D341Med (cell line): ENCODE measurements around the gene STEEP1.
"Not testable (repeated sequence)": the region's sequence is repeated elsewhere in the genome, so short reads cannot be mapped to it uniquely, and the experiment has no call there.

Source experiments
- DNase-seq: peaks from one replicate; pipeline ENCODE4 v3.0.0; 2012; ENCODE audit warnings: low spot score

The STEEP1 gene

DNA sequence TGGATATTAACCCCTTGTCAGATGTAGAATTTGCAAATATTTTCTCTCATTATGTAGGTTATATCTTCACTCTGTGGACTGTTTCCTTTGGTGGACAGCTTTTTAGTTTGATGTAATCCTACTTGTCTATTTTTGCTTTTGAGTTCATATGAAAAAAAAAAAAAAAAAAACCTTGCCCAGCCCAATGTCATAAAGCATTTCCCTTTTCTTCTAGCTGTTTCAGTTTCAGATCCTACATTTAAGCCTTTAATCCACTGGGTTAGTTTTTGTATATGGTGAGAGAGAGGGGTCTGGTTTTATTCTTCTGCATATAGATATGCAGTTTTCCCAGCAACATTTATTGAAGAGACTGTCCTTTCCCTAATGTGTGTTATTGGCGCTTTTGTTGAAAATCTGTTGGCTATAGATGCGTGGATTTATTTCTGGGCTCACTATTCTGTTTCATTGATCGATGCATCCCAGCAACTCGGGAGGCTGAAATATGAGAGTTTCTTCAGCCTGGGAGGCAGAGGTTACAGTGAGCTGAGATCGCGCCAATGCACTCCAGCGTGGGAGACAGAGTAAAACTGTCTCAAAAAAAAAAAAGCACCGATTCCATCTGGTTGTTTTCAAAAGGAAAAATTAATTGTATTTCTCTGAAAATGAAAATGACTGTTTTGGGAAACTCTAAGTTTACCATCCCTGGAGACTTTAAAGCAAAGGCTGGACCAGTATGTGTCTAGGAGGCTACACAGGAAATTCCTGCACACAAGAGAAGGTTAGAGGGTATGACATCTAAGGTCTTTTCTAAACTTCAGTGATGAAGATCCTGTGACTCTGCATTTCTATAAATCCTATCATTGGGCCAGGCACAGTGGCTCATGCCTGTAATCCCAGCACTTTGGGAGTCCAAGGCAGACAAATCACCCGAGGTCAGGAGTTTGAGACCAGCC is 35.6 kb downstream of the STEEP1 start:
- DNase-seq, result no peak

DNA sequence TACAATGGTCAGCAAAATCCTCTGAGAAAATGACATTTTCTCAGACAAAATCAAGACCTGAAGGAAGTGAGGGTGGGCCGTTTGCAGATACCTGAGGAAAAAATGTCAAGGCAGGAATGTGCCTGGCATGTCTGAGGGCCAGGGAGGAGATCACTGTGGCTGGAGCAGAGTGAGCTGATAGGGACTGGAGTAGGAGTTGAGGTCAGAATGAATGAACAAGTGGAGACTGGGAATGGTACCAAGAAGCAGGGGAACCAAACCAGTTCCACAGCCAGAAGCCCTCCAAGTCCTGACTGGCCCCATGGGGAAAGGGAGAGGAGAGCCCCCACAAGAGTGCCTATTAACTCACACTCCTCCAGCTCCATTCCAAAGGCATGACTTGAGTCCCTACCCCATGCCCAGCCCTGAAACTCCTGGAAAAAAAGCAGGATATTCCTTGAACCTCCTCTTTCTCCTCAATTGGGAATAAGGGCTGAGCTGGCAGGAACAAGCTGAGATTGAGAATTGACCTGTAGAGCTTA is 41.5 kb downstream of the STEEP1 start:
- DNase-seq, result no peak

DNA sequence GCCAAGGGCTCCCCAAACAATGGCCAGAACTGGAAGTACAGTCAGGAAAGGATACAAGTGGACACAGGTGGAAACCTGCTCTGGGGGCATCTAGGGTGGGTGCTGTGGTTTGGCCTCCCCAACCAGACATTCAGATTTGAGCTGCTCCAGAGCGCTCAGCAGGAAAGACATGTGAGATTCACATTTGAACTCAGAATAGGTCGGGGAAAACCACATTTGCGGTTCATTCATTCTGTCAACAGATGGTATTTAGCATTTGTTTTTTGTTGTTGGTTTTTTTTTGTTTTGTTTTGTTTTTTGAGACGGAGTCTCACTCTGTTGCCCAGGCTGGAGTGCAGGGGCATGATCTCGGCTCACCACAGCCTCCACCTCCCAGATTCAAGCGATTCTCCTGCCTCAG is 44.0 kb downstream of the STEEP1 start:
- DNase-seq, result no peak

DNA sequence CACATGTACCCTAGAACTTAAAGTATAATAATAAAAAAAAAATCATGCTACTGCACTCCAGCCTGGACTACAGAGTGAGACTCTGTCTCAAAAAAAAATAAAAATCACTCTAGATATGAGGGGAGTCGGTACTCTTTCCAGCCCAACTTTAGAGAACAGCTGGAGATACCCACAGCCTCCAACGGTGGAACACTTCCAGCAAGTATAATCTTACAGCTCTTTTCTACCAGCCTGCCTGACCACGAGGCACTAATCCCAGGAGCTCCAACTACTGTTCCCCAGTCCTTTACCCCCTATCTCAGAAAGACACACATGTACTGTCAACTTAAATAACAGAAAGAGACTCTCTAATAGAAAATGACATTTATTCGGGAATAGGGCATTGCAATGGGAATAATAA is 46.8 kb downstream of the STEEP1 start:
- DNase-seq, result no peak

DNA sequence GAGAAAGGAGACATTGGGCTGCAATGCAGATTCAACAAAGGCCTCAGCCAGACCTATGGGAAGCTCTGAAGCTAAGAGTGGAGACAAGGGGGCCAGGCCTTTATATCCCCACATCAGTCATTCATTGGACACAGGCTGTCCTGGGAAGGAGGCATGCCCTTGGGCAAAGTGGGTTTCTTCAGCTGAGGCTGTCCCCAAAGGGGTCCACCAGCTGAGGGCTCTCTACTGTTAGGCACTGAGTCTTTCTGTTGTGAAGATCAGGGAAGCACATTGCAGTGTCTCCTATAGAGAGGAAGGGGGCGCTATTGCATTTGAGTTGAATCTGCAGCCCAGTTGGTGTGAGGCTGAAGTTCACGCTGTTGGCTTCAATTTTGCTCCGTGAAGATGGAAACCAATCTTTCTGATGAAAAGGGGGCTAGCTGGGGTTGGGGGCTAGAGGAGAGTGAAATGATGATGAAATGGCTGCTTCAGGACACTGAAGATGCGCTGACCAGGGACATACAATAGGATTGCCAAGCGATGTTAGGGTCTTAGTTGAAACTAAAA is 49.0 kb downstream of the STEEP1 start:
- DNase-seq, result peak; percentile 73

DNA sequence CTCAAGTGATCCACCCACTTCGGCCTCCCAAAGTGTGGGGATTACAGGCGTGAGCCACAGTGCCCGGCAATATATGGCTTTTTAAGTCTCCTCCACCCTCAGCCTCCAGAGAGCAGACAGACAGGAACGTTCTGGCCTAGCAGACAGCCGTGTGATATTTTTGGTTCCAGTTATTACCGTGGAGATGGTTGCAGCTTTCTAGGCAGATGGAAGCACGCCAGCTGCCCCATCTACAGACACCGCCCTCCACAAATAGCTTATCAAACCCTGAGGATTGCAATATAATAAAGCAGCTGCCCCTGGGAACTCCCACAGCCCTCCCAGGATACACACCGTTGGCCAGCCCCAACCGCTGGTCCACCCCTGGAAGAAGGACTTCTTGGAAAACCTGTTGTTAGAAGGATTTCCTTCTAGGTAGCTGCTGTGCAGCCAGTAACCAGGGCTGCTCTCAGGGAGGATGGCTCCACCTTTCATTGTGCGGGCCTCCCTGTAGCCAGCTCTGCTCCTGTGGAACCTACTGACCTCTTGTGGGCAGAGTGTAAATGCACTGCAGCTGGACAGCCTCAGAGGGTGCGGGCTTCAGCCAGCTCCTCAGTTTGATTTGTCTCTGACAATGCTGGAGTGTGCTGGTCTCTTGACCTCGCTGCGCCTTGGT is 52.9 kb downstream of the STEEP1 start:
- DNase-seq, result peak; percentile 78

DNA sequence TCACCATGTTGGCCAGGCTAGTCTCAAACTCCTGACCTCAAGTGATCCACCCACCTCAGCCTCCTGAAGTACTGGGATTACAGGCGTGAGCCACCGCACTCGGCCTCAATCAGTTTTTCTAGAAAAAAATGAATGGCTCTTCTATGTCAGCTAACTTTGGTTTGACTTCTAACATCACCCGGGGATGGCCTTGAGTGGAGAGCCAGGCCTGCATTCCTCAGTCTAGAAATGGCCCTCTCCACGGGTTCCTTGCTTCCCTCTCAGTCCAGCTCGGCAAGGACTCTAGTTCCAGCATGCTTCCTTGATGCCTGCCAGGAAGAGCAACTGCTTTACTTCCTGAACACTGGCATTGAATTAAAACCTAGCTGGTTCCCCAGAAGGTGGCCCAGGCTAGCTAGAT is 58.0 kb downstream of the STEEP1 start:
- DNase-seq, result no peak

DNA sequence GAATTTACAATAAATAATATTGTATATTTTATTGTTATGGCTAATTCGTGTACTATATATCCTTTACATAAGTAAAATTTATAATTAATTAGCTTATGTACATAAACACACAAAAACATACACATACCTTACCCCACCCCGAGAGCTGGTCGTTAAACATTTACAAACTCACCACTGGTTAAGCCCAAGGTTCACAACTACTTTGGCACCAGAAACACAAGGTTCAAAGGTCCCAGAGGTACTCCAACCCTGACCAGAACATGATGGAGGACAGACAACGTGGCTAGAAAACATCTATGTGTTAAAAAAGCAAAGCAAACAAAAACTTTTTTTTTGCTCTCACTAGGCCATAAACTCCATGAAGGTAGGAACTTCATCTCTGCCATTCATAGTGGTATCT is 59.3 kb downstream of the STEEP1 start:
- no peak for DNase-seq

DNA sequence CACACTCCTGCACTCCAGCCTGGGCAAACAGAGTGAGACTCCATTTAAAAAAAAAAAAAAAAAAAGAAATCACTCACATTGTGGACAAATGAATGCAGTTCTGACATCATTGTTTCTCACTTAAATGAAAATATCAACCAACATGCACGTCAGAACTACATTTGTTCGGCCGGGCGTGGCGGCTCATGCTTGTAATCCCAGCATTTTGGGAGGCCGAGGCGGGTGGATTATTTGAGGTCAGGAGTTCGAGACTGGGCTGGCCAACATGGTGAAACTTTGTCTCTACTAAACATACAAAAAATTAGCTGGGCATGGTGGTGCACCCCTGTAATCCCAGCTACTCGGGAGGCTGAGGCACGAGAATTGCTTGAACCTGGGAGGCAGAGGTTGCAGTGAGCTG is 60.1 kb downstream of the STEEP1 start:
- not testable (repeated sequence) for DNase-seq

DNA sequence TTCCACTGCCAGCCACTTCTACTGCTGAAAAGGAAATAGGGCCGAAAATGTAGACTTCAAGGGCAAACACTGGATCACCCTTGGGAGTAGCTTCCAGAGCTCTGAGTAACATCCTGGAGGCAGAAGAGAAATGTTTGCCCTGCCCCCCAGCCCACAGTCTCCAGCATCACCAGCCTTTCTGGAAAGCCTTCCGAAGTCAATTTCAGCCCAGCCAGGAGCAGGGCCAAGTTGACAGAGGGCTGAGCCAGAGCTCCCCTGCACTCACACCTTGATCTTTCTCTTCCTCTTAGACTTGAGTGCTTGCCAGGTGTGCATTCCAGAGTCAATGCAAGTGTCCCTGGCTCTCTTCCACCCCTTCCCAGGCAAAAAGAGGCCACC is 61.7 kb downstream of the STEEP1 start:
- no peak for DNase-seq

DNA sequence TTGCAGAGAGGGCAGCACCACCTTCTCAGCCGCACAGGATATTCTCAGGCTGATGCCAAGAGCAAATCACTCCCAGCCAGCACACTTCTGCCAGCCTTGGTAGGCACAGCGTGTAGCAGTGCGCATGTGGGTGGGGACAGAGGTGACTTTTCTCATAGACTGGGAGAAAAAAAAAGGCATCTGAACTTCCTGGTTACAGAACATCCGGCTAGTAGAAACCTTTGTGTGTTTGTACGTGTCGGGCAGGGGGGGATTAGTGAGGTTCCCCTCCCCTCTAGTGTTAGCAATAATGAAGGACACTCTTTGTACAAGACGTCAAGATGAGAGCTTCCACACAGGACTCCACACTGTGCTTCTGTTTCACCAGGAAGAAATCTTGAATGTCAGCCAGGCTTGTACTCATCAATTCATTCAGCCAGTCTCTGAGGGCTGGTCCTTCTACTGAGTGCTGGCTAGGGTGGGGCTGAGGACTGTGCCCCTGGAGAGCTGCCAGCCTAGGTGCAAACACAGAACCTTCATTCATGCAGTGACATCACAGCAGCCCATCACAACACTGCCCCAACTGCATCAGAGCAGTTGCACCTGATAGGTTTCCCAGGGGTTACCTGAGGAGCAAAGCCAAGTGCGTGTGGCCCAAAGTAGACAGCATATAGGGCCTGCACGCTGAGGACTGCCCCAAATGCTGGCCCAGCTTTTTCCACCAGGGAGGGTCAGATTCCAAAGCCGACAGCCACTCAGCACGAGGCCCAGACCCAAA is 62.3 kb downstream of the STEEP1 start:
- DNase-seq, result no peak

DNA sequence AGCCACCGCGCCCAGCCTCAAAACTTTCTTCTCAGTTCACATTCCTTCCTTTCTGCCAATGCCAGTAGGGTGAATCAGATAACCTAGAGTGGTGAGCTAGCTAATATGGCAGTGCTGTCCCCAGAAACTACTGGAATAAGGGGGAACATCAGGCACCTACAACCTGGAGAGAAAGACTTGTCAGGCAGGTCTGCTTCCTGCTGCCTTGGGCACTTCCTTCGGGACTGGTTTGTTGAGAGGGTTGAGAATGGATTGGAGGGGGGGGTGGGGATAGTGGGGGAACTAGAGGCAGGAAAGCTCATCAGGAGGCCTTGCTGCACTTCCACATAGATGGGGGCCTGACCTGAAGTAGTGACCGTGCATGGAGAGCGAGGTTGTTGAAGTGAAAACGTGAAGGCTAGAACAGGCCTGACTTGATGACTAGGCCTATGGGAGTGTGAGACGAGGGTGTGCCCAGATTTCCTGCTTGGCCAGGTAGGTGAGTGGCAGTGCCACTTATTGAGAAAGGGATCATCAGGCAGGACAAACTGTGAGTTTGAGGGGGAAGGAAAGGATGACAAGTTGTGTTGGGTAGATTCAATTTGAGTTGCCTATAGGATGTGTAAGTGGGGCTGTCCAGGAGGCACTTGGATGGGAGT is 63.6 kb downstream of the STEEP1 start:
- no peak for DNase-seq

DNA sequence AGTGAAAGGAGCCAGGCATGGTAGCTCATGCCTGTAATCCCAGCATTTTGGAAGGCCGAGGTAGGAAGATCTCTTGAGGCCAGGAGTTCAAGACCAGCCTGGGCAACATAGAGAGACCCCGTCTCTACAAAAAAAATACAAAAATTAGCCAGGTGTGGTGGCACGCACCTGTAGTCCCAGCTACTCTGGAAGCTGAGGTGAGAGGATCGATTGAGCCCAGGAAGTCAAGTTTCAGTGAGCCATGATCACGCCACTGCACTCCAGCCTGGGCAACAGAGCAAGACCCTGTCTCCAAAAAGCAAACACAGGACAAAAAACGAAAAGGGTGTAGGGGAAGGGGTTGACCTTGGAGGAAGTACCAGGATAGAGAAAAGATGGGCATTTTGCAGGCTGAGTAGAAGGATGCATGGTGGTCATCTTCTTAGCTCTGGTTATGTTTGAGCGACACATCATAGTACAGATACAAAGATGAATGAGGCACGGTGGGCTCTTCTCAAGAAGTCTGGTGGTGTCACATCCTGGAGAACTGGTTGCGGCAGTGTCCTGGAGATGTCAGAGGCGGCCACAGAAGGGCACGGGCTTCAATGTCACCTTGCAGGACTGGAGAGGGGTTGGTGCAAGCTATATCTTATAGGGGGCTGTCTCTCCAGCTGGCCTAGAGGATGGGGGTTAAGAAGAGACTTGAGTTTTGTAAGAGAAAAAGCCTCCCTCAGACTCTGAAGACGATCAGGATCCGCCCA is 65.0 kb downstream of the STEEP1 start:
- DNase-seq, result no peak

DNA sequence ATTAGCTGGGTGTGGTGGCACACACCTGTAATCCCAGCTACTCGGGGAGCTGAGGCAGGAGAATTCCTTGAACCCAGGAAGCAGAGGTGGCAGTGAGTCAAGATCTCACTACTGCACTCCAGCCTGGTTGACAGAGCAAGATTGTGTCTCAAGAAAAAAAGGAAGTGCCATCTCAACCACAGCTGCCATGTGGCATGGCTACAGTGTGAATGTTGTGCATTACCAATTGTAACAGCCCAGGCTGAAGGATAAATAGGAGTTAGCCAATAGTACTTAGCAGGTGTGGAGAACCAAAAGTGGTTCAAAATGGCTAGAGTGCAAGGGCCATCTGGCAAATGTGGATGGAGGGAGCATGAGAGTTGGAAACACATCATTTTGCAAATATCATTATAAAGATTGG is 68.0 kb downstream of the STEEP1 start:
- DNase-seq, result no peak

DNA sequence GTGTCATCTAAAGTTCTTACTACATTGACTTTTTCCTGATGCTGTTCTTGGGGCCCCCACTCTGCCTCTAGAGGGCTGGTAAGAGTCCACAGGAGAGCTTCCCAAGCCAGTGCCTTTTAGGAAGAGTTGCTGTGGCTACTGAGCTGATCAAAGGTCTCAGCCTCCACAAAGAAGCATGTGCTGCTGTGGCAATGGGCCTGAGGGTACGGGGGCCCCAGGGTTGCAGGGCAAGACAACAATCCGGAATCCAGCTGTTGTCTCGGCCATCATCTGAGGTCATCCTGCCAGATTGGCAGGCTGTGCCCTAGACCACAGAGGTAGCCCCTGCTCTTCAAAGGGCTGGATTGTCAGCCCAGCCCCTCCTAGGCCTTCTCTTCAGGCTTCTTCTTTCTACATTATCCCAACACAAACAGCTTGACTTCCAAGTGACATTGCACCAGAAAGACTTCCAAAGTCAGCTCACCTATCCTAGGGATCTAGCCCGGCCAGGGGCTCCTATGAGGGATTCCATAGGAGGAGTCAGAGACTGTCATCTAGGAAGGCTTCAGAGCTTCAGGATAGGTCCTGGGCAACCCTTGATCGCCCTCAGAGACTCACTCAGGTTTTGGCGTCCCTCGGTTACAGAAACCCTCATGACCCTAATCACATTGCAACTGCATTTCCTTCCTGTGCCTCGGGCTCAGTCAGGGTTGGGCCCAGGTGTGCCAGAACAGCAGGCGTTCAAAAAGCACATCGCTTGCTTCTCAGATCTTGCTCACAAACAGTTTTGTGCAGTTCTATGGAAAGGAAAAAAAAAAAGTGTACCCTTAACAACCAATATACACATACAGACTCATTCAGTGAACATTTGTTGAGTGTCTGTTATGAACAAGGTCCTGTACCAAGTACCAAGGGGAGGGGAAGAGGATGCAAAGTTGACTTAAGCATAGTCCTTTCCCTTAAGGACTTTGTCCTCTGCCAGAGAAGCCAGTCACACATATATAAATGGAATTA is 69.2 kb downstream of the STEEP1 start:
- DNase-seq, result no peak

DNA sequence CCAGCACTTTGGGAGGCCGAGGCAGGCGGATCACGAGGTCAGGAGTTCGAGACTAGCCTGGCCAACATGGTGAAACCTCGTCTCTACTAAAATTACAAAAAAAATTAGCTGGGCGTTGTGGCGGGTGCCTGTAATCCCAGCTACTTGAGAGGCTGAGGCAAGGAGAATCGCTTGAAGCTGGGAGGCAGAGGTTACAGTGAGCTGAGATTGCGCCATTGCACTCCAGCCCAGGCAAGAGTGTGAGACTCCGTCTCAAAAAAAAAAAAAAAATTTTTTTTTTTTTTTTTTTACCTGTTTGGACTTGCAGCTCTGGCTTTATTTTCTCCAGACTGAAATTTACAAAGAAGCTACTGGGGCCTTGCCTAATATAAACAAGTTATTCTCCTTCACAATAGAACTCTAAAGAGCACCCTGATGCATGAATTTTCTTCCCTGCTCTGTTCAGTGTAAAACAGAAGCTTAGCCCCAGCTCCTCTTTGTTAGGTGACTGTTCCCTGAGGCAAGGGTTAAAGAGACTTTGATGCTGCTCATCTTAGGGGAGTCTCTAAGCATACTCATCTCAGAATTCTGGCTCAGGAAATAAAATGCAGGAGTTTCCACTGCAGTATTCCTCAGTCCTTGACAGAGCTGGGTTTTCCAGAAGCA is 71.2 kb downstream of the STEEP1 start:
- not testable (repeated sequence) for DNase-seq

DNA sequence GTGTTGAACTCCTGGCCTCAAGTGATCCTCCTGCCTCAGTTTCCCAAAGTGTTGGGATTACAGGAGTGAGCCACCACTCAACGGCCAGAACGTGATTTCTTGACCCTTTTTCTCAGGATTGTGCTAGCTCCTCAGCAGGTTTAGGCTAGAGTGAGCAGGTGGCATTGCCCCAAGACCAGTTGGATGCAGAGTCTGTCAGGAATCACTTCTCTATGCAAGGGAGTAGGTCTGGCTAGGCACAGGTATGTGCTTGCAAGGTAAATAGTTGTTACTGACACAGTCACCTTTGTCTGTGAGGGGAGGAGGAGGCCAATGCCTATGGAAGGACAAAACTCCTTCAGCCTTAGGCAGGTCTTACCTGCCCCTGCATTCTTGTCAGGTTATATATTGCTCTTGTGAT is 72.7 kb downstream of the STEEP1 start:
- no peak for DNase-seq

DNA sequence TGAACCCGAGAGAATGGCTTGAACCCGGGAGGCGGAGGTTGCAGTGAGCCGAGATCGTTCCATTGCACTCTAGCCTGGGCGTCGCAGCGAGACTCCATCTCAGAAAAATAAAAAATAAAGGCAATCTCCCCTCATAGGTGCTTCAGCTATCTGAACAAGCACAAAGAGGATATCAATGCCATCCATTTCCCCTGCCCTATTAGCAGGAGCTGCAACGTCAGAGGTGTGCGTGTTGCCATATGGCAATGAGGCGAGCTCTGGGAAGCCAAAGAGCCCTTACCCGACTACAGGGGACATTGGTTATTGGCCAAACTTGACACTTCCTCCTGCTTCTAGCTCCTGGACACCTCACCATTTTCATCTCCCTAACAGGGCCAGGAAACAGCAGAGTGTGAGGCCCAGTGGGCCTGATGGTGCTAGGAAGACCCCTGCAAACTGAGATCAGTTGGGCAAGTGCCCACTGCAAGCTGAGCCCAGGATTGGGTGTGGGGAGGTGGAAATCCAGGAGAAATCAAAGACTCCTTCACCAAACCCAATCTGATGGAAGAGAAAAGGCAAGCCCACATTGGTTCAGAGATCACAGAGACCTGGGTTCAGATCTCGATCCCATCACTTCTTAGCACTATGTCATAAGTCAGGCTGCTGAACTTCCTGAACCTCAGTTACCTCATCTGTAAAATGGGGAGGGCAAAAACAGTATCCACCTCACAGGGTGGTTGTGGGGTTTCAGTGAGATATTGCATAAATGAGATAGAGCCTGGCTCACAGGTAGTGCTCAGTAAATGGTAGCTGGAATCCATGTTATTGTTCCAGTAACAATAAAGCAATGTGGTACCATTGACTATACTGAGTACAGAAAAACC is 75.8 kb downstream of the STEEP1 start:
- DNase-seq, result no peak
